Fibroblast of lung (primary cell): ENCODE data around the gene CBLC. TPM values are rescaled to one million over a fixed set of nuclear protein-coding genes. Genes with fewer than 3 reads are reported as not detected.

Experiments
- DNase-seq, 2 donors: peaks; one replicate each; pipeline versions ENCODE4 v3.0.0 to v3.0.0-alpha.2; 2010; ENCODE audit warnings: low read depth in 2 of 2
- H2AFZ ChIP-seq: 2 replicates; pipeline ENCODE4 v1.5.1; 2012; ENCODE audit warnings: low read length, control low read depth, inconsistent platforms
- H3K27ac ChIP-seq: 2 replicates; pipeline ENCODE4 v1.5.1; 2011; ENCODE audit warnings: low read length, control low read depth; ENCODE audit not compliant: insufficient read depth
- H3K27me3 ChIP-seq: 2 replicates; pipeline ENCODE4 v1.5.1; 2011; ENCODE audit warnings: mild to moderate bottlenecking, low read length; ENCODE audit not compliant: control insufficient read depth, insufficient read depth
- H3K36me3 ChIP-seq: 2 replicates; pipeline ENCODE4 v1.5.1; 2011; ENCODE audit warnings: low read length; ENCODE audit not compliant: control insufficient read depth, insufficient read depth
- H3K4me1 ChIP-seq: 2 replicates; pipeline ENCODE4 v1.5.1; 2011; ENCODE audit warnings: low read length; ENCODE audit not compliant: control insufficient read depth, insufficient read depth; ENCODE audit errors: extremely low read depth
- H3K4me2 ChIP-seq: 2 replicates; pipeline ENCODE4 v1.5.1; 2011; ENCODE audit warnings: low read length, control low read depth; ENCODE audit not compliant: insufficient read depth; ENCODE audit errors: extremely low read depth
- H3K4me3 ChIP-seq, 4 experiments: fragments of 200-600 bp in 1 of 4; sonication (generic) in 1 of 4; replicated peaks in 1 of 4; 2 replicates each; pipeline ENCODE4 v1.5.1; 2011 to 2016; ENCODE audit warnings: low read length in 4 of 4, low read depth in 3 of 4, mild to moderate bottlenecking in 3 of 4, control low read depth in 2 of 4, inconsistent platforms in 1 of 4, mixed read lengths in 1 of 4; ENCODE audit not compliant: insufficient read depth in 1 of 4; ENCODE audit errors: control extremely low read depth in 1 of 4
- H3K79me2 ChIP-seq: 2 replicates; pipeline ENCODE4 v1.5.1; 2012; ENCODE audit warnings: mild to moderate bottlenecking, low read length, inconsistent platforms; ENCODE audit not compliant: control insufficient read depth, insufficient read depth
- H3K9ac ChIP-seq: 2 replicates; pipeline ENCODE4 v1.5.1; 2011; ENCODE audit warnings: mild to moderate bottlenecking, low read length, control low read depth; ENCODE audit not compliant: insufficient read depth
- H3K9me3 ChIP-seq: 2 replicates; pipeline ENCODE4 v1.5.1; 2012; ENCODE audit warnings: low read depth, low read length; ENCODE audit not compliant: control insufficient read depth, insufficient read depth
- H4K20me1 ChIP-seq: 2 replicates; pipeline ENCODE4 v1.5.1; 2011; ENCODE audit warnings: low read length; ENCODE audit not compliant: control insufficient read depth, insufficient read depth; ENCODE audit errors: extremely low read depth
- EZH2 ChIP-seq: IDR thresholded peaks from 2 replicates; pipeline ENCODE4 v1.5.1; 2012; ENCODE audit warnings: low read length, control low read depth, mild to moderate bottlenecking; ENCODE audit errors: missing control alignments
- polyA plus RNA-seq, 2 donors: library from polyadenylated mRNA; depleted of rRNA in 1 of 2; stranded (reverse) in 1 of 2; unstranded in 1 of 2; fragments of >200 nt; gene quantifications; 2 replicates each; pipeline ENCODE4 v1.2.1, GENCODE V29; 2011 to 2012; ENCODE audit warnings: missing spikeins in 1 of 2
- total RNA-seq: library from RNA; depleted of rRNA; stranded (reverse); fragments of >200 nt; gene quantifications from 2 replicates; pipeline ENCODE4 v1.2.1, GENCODE V29; 2014
- TF ChIP-seq, protein P1 (sequence below), 2 donors: IDR thresholded peaks in 1 of 2; conservative IDR thresholded peaks in 1 of 2; 1 replicate in 1 of 2; 2 replicates in 1 of 2; pipeline ENCODE4 v1.5.1; 2011 to 2012; ENCODE audit warnings: low read length in 2 of 2, control low read depth in 1 of 2, inconsistent platforms in 1 of 2, low read depth in 1 of 2, mild to moderate bottlenecking in 1 of 2

Gene CBLC
- total and polyA plus RNA-seq, 2 donors (not counting 1 experiment from before 2014, with no cell fraction given), result 0.33 TPM; not detected in 1

DNA sequence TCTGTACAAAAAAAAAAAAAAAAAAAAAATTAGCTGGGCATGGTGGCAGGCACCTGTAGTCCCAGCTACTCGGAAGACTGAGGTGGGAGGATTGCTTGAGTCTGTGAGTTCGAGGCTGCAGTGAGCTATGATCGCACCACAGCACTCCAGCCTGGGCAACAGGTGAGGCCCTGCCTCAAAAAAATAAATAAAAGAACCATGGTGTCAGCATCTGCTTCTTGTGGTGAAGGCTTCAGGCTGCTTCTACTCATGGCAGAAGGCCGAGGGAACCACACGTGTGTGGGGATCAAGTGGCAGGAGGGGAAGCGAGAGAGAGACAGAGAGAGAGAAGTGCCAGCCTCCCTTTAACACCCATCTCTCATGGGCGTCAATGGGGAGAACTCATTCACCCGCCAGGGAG lies 15.7 kb upstream of the CBLC start:
- Histone ChIP-seq H3K79me2 (peaks cover 9% of the 10 kb centered on the region), H3K27me3 (no peaks in the 10 kb centered on the region), H4K20me1 (no peaks in the 10 kb centered on the region), H3K27ac (no peak overlapping the region), H3K4me2 (no peak overlapping the region), H3K4me1 (peaks cover 22% of the 10 kb centered on the region), H3K4me3 (no peak overlapping the region), H2AFZ (no peak overlapping the region), H3K36me3 (peaks cover 19% of the 10 kb centered on the region), H3K9ac (no peak overlapping the region), H3K9me3 (no peaks in the 10 kb centered on the region)
- DNase-seq, result no peak
- TF ChIP-seq, protein P1, sequence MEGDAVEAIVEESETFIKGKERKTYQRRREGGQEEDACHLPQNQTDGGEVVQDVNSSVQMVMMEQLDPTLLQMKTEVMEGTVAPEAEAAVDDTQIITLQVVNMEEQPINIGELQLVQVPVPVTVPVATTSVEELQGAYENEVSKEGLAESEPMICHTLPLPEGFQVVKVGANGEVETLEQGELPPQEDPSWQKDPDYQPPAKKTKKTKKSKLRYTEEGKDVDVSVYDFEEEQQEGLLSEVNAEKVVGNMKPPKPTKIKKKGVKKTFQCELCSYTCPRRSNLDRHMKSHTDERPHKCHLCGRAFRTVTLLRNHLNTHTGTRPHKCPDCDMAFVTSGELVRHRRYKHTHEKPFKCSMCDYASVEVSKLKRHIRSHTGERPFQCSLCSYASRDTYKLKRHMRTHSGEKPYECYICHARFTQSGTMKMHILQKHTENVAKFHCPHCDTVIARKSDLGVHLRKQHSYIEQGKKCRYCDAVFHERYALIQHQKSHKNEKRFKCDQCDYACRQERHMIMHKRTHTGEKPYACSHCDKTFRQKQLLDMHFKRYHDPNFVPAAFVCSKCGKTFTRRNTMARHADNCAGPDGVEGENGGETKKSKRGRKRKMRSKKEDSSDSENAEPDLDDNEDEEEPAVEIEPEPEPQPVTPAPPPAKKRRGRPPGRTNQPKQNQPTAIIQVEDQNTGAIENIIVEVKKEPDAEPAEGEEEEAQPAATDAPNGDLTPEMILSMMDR (conservative IDR thresholded peaks at IDR 0.05 in 1 of 2, IDR thresholded peaks at IDR 0.05 in 1 of 2; ENCODE audit: low read depth in 1 of 2, low read length in 2 of 2), result no peak
- TF ChIP-seq EZH2, result no peak

DNA sequence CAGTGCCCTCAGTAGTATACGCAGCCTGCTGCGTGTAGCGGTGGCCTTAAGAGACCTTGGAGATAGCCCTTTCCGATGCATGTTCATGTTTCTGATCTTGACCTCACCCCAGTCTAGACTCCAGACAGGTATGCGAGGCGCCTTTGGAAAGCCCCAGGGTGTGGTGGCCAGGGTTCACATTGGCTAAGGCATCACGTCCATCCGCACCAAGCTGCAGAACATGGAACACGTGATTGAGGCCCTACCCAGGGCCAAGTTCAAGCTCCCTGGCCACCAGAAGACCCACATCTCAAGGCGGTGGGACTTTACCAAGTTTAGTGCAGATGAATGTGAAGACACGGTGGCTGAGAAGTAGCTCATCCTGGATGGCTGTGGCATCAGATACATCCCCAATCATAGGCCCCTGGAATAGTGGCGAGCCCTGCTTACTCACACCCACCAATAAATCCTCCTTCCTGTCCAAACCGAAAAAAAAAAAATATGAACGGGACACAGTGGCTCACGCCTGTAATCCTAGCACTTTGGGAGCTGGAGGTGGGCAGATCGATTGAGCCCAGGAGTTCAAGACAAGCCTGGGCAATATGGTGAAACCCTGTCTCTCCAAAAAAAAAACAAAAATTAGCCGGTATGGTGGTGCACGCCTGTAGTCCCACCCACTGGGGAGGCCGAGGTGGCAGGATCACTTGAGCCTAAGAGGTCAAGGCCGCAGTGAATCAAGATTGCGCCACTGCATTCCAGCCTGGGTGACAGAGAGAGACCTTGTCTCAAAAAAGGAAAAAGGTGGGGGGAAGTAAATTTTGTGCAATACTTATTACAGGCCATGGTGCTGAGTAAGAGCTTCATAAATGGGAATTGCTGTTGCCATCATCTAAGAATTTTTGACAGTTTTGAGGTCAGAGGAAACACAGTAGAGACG lies 12.4 kb upstream of the CBLC start:
- no peak overlapping the region for H3K4me2 ChIP-seq
- DNase-seq, result no peak
- no peak for TF ChIP-seq EZH2
- peaks cover 4% of the 10 kb centered on the region for H3K4me1 ChIP-seq
- no peaks in the 10 kb centered on the region for H3K79me2 ChIP-seq
- no peak overlapping the region for H2AFZ ChIP-seq
- no peak overlapping the region for H3K9ac ChIP-seq
- no peak overlapping the region for H3K27ac ChIP-seq
- H3K4me3 ChIP-seq, result no peak overlapping the region
- H4K20me1 ChIP-seq, result no peaks in the 10 kb centered on the region
- no peaks in the 10 kb centered on the region for H3K9me3 ChIP-seq
- H3K27me3 ChIP-seq, result no peaks in the 10 kb centered on the region
- H3K36me3 ChIP-seq, result no peaks in the 10 kb centered on the region

DNA sequence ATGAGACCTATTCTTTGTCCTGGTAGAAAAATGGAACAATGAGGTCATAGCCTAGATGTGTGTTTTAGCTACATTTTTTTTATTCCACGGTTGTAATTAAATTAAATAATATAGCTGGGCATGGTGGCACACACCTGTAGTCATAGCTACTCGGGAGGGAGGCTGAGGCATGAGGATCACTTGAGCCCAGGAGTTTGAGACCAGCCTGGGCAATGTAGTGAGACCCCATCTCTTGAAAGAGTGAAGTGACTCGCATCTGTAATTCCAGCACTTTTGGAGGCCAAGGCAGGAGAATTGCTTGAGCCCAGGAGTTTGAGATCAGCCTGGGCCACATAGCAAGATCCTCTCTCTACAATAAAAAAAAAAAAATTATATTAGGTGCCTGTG lies 11.7 kb upstream of the CBLC start:
- no peaks in the 10 kb centered on the region for H4K20me1 ChIP-seq
- no peaks in the 10 kb centered on the region for H3K9me3 ChIP-seq

More for the DNA sequence above, 11.7 kb upstream of the CBLC start:
- no peak for DNase-seq
- H3K79me2 ChIP-seq, result no peaks in the 10 kb centered on the region
- H3K9ac ChIP-seq, result no peak overlapping the region
- no peaks in the 10 kb centered on the region for H3K27me3 ChIP-seq
- no peaks in the 10 kb centered on the region for H3K36me3 ChIP-seq
- no peak overlapping the region for H3K4me2 ChIP-seq
- no peak overlapping the region for H3K4me3 ChIP-seq
- no peaks in the 10 kb centered on the region for H3K4me1 ChIP-seq
- H3K27ac ChIP-seq, result no peak overlapping the region
- H2AFZ ChIP-seq, result no peak overlapping the region
- TF ChIP-seq EZH2, result no peak
- TF ChIP-seq, protein P1 (conservative IDR thresholded peaks at IDR 0.05 in 1 of 2, IDR thresholded peaks at IDR 0.05 in 1 of 2; ENCODE audit: low read depth in 1 of 2, low read length in 2 of 2), result no peak
